GM12801 (cell line): ENCODE data around the gene PRCD.

Experiments
- TF ChIP-seq, protein P1 (sequence below): IDR thresholded peaks from one replicate; pipeline ENCODE4 v1.5.1; 2011; ENCODE audit warnings: control low read depth; ENCODE audit not compliant: insufficient read length; ENCODE audit errors: extremely low read depth

Gene PRCD

GRCh38 chr17:76593384-76593826 is 53.6 kb downstream of the PRCD start:
- TF ChIP-seq, protein P1, sequence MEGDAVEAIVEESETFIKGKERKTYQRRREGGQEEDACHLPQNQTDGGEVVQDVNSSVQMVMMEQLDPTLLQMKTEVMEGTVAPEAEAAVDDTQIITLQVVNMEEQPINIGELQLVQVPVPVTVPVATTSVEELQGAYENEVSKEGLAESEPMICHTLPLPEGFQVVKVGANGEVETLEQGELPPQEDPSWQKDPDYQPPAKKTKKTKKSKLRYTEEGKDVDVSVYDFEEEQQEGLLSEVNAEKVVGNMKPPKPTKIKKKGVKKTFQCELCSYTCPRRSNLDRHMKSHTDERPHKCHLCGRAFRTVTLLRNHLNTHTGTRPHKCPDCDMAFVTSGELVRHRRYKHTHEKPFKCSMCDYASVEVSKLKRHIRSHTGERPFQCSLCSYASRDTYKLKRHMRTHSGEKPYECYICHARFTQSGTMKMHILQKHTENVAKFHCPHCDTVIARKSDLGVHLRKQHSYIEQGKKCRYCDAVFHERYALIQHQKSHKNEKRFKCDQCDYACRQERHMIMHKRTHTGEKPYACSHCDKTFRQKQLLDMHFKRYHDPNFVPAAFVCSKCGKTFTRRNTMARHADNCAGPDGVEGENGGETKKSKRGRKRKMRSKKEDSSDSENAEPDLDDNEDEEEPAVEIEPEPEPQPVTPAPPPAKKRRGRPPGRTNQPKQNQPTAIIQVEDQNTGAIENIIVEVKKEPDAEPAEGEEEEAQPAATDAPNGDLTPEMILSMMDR = no peak

GRCh38 chr17:76593959-76594358 is 54.1 kb downstream of the PRCD start:
- TF ChIP-seq, protein P1 = no peak

DNA sequence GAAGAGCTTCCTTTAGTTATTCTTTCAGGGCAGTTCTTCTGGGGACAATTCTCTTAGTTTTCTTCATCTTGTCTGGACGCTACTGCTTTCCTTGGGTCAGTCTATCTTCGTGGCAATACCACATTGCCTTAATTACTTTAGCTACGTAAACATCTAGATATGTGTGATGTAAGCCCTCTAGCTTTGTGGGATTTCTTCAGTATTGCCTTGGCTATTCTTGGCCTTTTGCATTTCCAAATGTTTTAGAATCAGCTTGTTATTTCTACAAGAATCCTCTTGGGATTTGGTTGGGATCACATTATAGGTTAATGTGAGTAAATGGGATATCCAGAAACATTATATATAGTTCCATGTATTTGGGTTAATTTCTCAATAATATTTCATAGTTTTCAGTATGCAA is 54.8 kb downstream of the PRCD start:
- TF ChIP-seq, protein P1 = no peak
